IPS DF 4.7 (cell line): Measurements from ENCODE around the gene CENPQ.

Experiments used
- DNase-seq: peaks from one replicate; pipeline ENCODE4 v3.0.0-alpha.2; 2013; ENCODE audit warnings: low spot score; ENCODE audit errors: extremely low read depth

The CENPQ gene

DNA sequence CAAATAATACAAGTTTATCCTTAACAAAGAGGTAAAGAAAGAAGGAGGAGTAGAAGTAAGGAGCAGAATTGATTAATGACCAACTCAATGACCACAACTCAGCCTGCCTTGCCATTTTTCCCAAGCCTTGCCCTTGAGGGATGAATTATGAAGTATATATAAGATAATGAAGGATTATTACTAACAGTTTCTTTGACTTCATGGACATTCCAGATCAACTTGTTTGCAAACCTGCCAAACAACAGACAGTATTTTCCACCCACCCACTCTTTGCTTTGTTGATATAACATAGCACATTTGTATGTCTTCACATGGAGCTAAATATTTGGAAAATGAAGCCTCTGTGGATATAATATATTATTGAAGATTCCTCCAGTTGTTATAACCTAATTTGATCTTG, 77.4 kb downstream of the CENPQ start:
- DNase-seq, result no peak

GRCh38 chr6:49541210-49541724, 78.1 kb downstream of the CENPQ start:
- DNase-seq, result no peak

DNA sequence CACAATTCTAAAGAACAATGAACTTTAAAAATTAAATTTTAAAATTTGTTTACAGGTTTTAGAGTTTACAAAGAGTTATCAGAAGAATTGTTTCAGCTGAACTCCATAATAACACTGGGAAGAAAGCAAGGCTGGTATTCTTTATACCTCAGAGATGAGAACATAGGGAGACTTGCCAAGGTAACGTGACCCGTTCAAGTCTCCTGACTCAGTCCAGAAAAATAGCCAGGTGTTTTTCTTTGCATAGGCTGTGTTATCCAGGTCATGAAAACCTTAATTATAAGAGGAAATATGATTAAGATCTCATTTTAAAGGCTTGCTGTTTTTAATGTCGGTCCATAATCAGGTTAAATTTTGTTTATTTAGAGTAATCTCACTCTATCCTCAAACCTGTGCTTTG, 78.8 kb downstream of the CENPQ start:
- no peak for DNase-seq
